ENCODE results near the gene PLEKHG3.
A peak's percentile ranks its signal among the peaks of the same experiment; 100 is the strongest.
"Not testable (repeated sequence)": the region's sequence is repeated elsewhere in the genome, so short reads cannot be mapped to it uniquely, and the experiment has no call there.

The PLEKHG3 gene

GRCh38 chr14:64704143-64704742 lies at the start of gene PLEKHG3:
TSS of gene PLEKHG3 (plus strand) at chr14:64704424. CDS start at chr14:64727632, 23,208 bp downstream.
- DNase-seq, result no peak

DNA sequence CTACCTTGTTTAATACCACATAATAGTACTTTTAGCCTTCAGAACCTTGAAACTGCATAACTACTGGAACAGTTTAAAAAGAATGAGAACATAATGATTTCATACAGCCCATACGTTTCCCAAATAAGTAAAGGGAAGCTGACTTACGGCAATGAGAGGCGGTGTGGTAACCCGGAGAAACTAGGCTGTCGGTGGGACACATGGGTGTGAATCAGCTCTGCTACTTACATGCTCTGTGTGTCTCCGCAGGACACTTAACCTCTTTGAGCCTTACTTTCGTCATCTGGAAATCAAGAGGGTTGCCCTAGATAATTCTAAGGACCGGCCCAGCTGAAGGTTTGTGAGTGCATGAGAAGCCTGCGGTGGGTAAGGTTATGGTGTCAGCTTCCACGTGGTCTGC lies 49.3 kb upstream of the PLEKHG3 start:
- no peak for DNase-seq

- no peak for DNase-seq
Observed at GRCh38 chr14:64656986-64657385, 47.2 kb upstream of the PLEKHG3 start.

DNA sequence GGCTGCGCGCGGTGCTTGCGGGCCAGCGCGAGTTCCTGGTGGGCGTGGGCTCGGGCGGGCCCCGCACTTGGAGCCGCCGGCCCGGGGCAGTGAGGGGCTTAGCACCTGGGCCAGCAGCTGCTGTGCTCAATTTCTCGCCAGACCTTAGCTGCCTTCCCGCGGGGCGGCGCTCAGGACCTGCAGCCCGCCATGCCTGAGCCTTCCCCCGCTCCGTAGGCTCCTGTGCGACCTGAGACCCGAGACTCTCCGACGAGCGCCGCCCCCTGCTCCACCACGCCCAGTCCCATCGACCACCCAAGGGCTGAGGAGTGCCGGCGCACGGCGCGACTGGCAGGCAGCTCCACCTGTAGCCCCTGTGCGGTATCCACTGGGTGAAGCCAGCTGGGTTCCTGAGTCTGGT lies 46.0 kb upstream of the PLEKHG3 start:
- no peak for DNase-seq

- not testable (repeated sequence) for DNase-seq
Observed at GRCh38 chr14:64658700-64659264, 45.4 kb upstream of the PLEKHG3 start.

- DNase-seq, result no peak
Observed at GRCh38 chr14:64659366-64659765, 44.9 kb upstream of the PLEKHG3 start.

GRCh38 chr14:64663174-64663573 lies 41.0 kb upstream of the PLEKHG3 start:
- no peak for DNase-seq

- DNase-seq, result peak; percentile 57
Observed at GRCh38 chr14:64671591-64671990, 32.6 kb upstream of the PLEKHG3 start.

DNA sequence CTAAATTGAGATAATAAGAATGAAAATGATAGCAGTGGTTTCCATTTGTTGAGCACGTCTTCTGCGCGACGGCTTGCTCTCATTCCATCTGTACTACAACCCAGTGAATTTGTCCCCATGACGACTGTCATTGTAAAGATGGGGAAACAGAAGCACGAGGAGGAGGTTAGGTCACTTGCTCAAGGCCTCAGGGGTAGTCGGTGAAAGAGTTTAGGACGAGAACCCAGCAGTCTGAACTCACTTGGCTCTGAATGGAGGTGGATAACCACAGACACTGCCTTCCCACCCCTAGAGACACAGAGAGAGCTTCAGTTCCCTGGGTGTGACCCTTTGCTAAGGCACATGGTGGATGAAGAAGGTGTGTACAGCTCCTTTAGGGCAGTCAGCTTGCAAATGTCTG lies 30.9 kb upstream of the PLEKHG3 start:
- no peak for DNase-seq

DNA sequence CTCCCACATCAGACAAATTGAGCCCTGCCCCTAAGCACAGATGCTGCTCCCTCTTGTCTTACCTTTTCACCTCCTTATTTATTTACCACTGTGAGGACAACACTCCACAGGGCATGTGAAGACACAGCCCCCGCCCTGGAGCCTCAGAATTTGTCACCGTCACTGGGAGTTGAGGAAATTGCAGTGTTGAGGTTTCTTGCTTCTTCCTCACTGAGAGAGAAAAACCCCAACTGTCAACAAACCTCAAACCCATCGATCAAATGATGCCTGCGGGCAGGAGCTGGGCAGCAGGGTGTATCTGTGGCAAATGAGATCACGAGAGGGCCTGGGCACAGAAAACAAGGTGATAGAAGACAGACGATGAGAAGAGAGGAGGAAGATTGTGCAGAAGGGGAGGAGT lies 30.5 kb upstream of the PLEKHG3 start:
- peak; percentile 63 for DNase-seq

- DNase-seq, result no peak
Observed at GRCh38 chr14:64674829-64675228, 29.4 kb upstream of the PLEKHG3 start.

DNA sequence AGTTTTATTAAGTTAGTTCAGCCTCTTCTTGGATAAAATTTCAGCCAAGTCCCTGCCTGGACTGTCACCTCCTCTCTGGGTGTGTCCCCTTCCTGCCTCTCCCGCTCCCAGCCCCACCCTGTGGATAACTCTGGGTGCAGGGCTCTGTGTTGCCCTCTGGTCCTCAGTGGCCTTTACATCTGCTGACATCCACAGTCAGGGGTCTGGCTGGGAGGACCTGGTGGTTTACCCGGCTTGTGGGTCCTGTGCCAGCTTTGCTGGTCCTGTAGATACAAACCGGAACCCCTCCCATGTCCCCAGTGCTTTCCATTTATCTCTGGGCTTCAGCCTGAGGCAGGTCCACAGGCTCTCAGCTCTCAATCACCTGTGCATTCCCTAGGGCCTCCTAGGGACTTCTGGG lies 28.9 kb upstream of the PLEKHG3 start:
- DNase-seq, result no peak

- DNase-seq, result no peak
Observed at GRCh38 chr14:64676410-64677008, 27.7 kb upstream of the PLEKHG3 start.

DNA sequence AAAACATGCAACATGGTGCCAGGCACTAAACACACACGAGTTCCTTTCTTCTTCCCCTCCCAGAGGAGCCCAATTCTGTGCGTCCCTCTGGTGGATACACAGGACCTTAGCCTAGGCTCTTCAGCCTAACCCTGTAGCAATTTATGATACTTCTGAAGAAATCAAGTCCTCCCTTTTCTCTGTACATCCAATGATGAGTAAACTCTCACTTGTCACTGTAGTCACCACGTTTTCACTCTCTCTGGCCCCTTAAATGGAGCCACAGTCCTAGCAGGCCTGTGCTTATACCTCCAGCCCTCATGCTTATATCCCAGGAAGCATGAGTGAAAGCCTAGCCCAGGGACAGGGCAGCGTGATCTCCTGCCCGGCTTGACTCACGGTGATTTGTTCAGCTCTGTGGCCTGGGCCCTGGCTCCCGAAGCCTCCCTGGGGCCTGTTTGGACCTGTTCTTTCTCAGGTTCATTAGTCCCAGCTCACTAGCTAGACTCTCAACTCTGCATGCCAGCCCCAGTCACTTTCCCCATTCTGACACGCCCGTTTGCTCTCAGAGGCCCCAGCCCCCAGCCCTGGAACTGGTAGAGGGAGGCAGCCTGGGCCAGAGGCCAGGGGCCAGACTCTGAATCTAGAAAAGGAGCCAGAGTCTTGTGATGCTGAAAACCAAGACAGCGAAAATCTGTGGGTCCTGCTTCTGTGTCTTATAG lies 24.1 kb upstream of the PLEKHG3 start:
- no peak for DNase-seq

- DNase-seq, result no peak
Observed at GRCh38 chr14:64680714-64681065, 23.5 kb upstream of the PLEKHG3 start.

DNA sequence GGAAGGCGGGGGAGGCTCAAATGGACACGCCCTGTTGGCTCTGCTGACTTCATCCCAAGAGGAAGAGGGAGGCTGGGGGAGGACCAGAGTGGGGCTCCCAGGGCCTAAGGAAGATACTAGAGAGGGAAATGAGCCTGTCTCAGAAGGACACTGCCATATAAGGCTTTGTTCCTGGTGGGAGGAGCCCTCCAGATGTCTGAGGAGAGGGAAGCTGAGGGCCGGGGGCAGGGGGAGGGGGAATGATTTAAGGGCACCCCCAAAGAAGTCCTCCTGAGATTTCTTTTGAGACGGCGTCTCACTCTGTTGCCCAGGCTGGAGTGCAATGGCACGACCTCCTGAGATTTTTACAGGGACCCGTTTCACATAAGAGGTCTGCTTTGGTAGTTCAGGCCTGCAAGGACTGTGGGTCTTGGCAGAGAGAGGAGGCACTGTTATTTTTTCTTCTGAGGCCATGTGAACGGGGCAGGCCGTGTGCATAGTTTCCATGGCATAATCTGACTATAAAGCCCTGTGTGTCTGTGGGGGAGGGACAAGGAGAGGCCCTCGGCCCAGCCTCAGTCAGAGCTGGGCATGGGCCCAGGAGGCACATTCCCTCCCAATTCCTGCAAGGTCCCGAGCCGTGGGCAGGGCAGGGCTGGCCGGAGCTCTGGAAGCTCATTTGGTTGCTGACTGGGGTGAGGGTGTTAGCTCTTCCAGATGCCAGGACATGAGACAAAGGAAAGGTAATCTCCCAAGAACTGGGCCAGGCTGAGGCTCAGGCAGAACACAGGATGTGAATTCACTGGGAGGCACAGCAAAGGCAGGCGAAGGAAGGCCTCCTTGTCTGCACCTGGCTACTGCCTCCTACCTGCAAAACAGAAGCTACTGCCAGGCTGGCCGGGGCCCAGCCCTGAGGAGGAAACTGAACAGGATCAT lies 22.2 kb upstream of the PLEKHG3 start:
- no peak for DNase-seq

DNA sequence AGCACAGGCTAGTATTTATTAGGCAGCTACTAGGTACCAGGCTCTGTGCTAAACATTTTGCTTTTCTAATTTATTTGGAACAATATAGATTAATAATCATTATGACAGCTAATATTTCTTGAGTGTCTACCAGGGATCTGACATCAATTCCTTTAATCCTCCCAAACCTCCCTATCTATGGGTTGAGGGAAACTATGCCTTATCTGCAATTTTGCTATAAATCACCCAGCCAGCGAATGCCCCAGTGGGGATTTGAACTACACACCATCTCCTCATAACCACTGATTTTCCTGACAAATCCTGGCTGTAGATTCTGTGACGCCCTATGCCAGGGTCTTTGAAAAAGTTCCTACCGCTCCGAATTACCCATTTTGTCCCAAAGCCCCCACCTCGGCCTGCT lies 21.4 kb upstream of the PLEKHG3 start:
- no peak for DNase-seq

DNA sequence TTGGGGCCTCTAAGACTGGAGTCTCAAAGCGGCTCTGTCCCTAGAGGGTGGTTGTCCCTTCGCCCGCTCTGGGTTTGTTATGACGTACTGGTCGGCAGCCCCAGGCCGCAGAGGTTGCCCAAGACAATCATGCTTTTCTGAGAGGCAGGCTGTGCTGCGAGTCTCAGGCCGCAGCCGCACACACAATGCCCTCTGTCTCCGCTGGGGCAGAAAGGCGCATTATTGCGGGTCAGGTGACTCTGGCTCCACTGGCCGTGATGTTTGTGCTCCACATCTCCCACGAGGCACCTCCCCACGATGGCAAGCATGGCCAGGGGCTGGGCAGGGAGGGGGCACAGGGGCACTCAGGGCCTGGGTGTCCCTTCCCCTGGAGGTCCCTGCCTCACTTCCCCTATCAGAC lies 21.0 kb upstream of the PLEKHG3 start:
- DNase-seq, result no peak

DNA sequence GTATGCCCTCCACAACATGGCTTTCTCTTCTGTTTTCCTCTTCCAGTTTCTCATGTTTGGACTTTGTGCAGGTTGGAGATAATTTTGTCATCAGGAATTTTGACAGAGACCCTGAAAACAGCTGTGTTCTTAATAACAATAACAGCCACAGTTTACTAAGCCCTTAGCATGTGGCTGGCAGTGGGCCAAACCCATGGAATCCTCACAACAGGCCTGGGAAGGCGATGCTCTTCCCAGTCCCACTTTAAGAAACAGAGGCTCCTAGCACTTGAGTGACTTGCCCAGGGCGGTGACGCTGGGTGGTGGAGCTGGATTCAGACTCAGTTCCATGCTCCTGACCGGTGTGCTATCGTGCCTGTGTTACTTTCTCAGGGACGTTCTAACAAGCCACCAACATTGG lies 20.1 kb upstream of the PLEKHG3 start:
- DNase-seq, result no peak

GRCh38 chr14:64685371-64686281 lies 18.6 kb upstream of the PLEKHG3 start:
- DNase-seq, result no peak

DNA sequence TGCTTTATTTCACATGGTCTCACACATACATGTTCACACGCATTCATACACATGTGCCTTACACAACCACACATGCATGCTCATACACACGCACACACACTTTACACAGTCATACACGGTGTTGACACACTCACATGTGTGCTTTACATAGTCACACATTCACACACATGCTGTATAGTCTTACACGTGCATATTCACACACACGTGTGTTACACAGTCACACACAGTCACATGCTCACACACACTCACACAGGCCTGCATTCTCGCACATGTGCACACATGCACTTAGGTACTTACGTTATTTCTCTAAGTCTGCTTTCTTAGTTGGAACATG lies 18.0 kb upstream of the PLEKHG3 start:
- no peak for DNase-seq

GRCh38 chr14:64688031-64688430 lies 16.2 kb upstream of the PLEKHG3 start:
- no peak for DNase-seq

All from activated CD4-positive, alpha-beta T cell treated with anti-CD3 and anti-CD28 coated beads, Interleukin-2, amount 50 U/mL, for 16 hours (primary cell).